Upper lobe of left lung (tissue), 4 donors: ENCODE measurements around the gene GIN1.

Experiments used
- CTCF ChIP-seq, 6 experiments: fragments of 450-650 bp in 4 of 6; fragments of 200-600 bp in 2 of 6; sonication (generic) in 2 of 6; IDR thresholded peaks; one replicate each; pipeline ENCODE4 v1.5.1; 2016 to 2019; ENCODE audit warnings: antibody characterized with exemption in 6 of 6
- POLR2AphosphoS5 ChIP-seq, 2 donors: sonication (generic); formaldehyde crosslinking; IDR thresholded peaks; one replicate each; pipeline ENCODE4 v1.5.1; 2017; ENCODE audit warnings: antibody characterized with exemption in 2 of 2

- TF ChIP-seq CTCF (IDR thresholded peaks at IDR 0.05), result no peak
- TF ChIP-seq POLR2AphosphoS5 (IDR thresholded peaks at IDR 0.05), result no peak
Observed at GRCh38 chr5:103057208-103058130, 62.5 kb downstream of the GIN1 start.
